NCI-H146 (cell line): ENCODE results near the gene CNOT3.
"Not testable (repeated sequence)": the region's sequence is repeated elsewhere in the genome, so short reads cannot be mapped to it uniquely, and the experiment has no call there.

Experiments
- DNase-seq: peaks from one replicate; lab custom pipeline; 2025; lab: John Stamatoyannopoulos, UW

Gene CNOT3

GRCh38 chr19:54191011-54191810, 53.6 kb downstream of the CNOT3 start, which contains the start of gene TSEN34:
TSS of gene TSEN34 (plus strand) at chr19:54191308. CDS start at chr19:54191365, 57 bp downstream.
- DNase-seq: peak; percentile 90

- DNase-seq: no peak
Observed at GRCh38 chr19:54191811-54192453, 54.4 kb downstream of the CNOT3 start.

- DNase-seq: no peak
Observed at GRCh38 chr19:54193011-54193410, 55.4 kb downstream of the CNOT3 start.

GRCh38 chr19:54194463-54194862, 56.9 kb downstream of the CNOT3 start:
- not testable (repeated sequence) for DNase-seq

GRCh38 chr19:54196536-54196935, 59.0 kb downstream of the CNOT3 start:
- no peak for DNase-seq

- no peak for DNase-seq
Observed at GRCh38 chr19:54197121-54197520, 59.6 kb downstream of the CNOT3 start.

GRCh38 chr19:54199401-54199800, 61.8 kb downstream of the CNOT3 start:
- no peak for DNase-seq

GRCh38 chr19:54201172-54201701, 63.7 kb downstream of the CNOT3 start:
- no peak for DNase-seq

GRCh38 chr19:54201980-54202379, 64.4 kb downstream of the CNOT3 start:
- DNase-seq: no peak

- DNase-seq: no peak
Observed at GRCh38 chr19:54203151-54203611, 65.6 kb downstream of the CNOT3 start.

- DNase-seq: no peak
Observed at GRCh38 chr19:54204767-54205468, 67.4 kb downstream of the CNOT3 start.
